Measurements from ENCODE around the gene MDP1.

Gene MDP1

GRCh38 chr14:24182110-24182882, 33.6 kb downstream of the MDP1 start:
- no peak for DNase-seq (ENCODE audit: low spot score)
- H3K27ac ChIP-seq = peak overlapping the region; percentile 9; the same call in 1 of the 2 replicates
- TF ChIP-seq CTCF (conservative IDR thresholded peaks at IDR 0.05; ENCODE audit: low read depth) = no peak
- ChIA-PET CTCF (interaction anchor here (0.7 kb wide), 1 partner anchor 28 kb away, joined by 3 read pairs; no protein-coding TSS in a partner anchor), POLR2A (ENCODE audit: low non-redundant PET) (interaction anchor here (0.6 kb wide), 1 partner anchor 11 kb away, joined by 7 read pairs; no protein-coding TSS in a partner anchor)

GRCh38 chr14:24181371-24182077, 34.3 kb downstream of the MDP1 start:
- no peak for DNase-seq (ENCODE audit: low spot score)
- POLR2A ChIA-PET (ENCODE audit: low non-redundant PET) = no interaction called here
- CTCF ChIA-PET = interaction anchor here (0.7 to 1.1 kb wide), 3 partner anchors 20 to 124 kb away, joined by 3 to 5 read pairs (median 3); partner anchors contain the start of gene IRF9
- no peak for TF ChIP-seq CTCF (conservative IDR thresholded peaks at IDR 0.05; ENCODE audit: low read depth)
- H3K27ac ChIP-seq = peak overlapping the region; percentile 9; the same call in 1 of the 2 replicates

GRCh38 chr14:24179961-24180796, 35.7 kb downstream of the MDP1 start:
- peak overlapping the region; percentile 60 for H3K27ac ChIP-seq
- DNase-seq (ENCODE audit: low spot score) = no peak
- CTCF ChIA-PET = interaction anchor here (0.7 to 1.0 kb wide), 3 partner anchors 9 to 919 kb away, joined by 3 to 5 read pairs (median 4); partner anchors contain the start of genes IPO4 and IRF9
- POLR2A ChIA-PET (ENCODE audit: low non-redundant PET) = no interaction called here
- TF ChIP-seq CTCF (conservative IDR thresholded peaks at IDR 0.05; ENCODE audit: low read depth) = no peak

GRCh38 chr14:24179294-24179960, 36.4 kb downstream of the MDP1 start:
- peak overlapping the region; percentile 60 for H3K27ac ChIP-seq
- ChIA-PET CTCF (interaction anchor here (0.6 kb wide), 2 partner anchors 12 to 18 kb away, joined by 3 to 5 read pairs; partner anchors contain the start of gene IRF9), POLR2A (ENCODE audit: low non-redundant PET) (no interaction called here)
- no peak for TF ChIP-seq CTCF (conservative IDR thresholded peaks at IDR 0.05; ENCODE audit: low read depth)
- no peak for DNase-seq (ENCODE audit: low spot score)

GRCh38 chr14:24178399-24179178, 37.3 kb downstream of the MDP1 start:
- H3K27ac ChIP-seq = peak overlapping the region; percentile 60
- no peak for TF ChIP-seq CTCF (conservative IDR thresholded peaks at IDR 0.05; ENCODE audit: low read depth)
- no peak for DNase-seq (ENCODE audit: low spot score)
- ChIA-PET CTCF (interaction anchor here (0.6 to 0.7 kb wide), 3 partner anchors 12 to 36 kb away, joined by 3 to 5 read pairs (median 3); partner anchors contain the start of gene IRF9), POLR2A (ENCODE audit: low non-redundant PET) (no interaction called here)

Measured in RWPE1 (cell line).